ENCODE results near the gene PLAGL1.
"Not testable (repeated sequence)": the region's sequence is repeated elsewhere in the genome, so short reads cannot be mapped to it uniquely, and the experiment has no call there.

The PLAGL1 gene

GRCh38 chr6:144008120-144008811 lies at the start of gene PLAGL1:
TSS of gene PLAGL1 (minus strand) at chr6:144008259. CDS start at chr6:143948136, 60,123 bp downstream.
- no peaks in the 10 kb centered on the region for H3K27me3 ChIP-seq (ENCODE audit: low read depth)
- DNase-seq (ENCODE audit: low spot score in 2 of 2): no peak
- no peaks in the 10 kb centered on the region for H3K4me1 ChIP-seq
- no peaks in the 10 kb centered on the region for H3K36me3 ChIP-seq (replicated peaks)
- H3K4me3 ChIP-seq: no peak within 1 kb of the TSS
- in situ Hi-C loops (cut with MboI; ENCODE audit: low sequenced_read_pairs): no loop called here
- H3K9me3 ChIP-seq: no peaks in the 10 kb centered on the region

- Histone ChIP-seq H3K4me1 (no peaks in the 10 kb centered on the region; the same call in 1 of the 2 replicates), H3K36me3 (replicated peaks) (no peaks in the 10 kb centered on the region), H3K4me3 (no peak overlapping the region), H3K9me3 (no peaks in the 10 kb centered on the region), H3K27me3 (ENCODE audit: low read depth) (no peaks in the 10 kb centered on the region)
- in situ Hi-C loops (cut with MboI; ENCODE audit: low sequenced_read_pairs): no loop called here
- no peak for DNase-seq (ENCODE audit: low spot score in 2 of 2)
Observed at GRCh38 chr6:144055121-144055931, 47.3 kb upstream of the PLAGL1 start.

GRCh38 chr6:144053601-144054000 lies 45.5 kb upstream of the PLAGL1 start:
- no peaks in the 10 kb centered on the region for H3K36me3 ChIP-seq (replicated peaks)
- DNase-seq (ENCODE audit: low spot score in 2 of 2): no peak
- in situ Hi-C loops (cut with MboI; ENCODE audit: low sequenced_read_pairs): no loop called here

GRCh38 chr6:144052488-144052887 lies 44.4 kb upstream of the PLAGL1 start:
- Histone ChIP-seq H3K36me3 (replicated peaks) (no peaks in the 10 kb centered on the region), H3K27me3 (ENCODE audit: low read depth) (no peaks in the 10 kb centered on the region), H3K4me3 (no peak overlapping the region), H3K4me1 (no peaks in the 10 kb centered on the region; the same call in 1 of the 2 replicates), H3K9me3 (no peaks in the 10 kb centered on the region)
- in situ Hi-C loops (cut with MboI; ENCODE audit: low sequenced_read_pairs): no loop called here
- no peak for DNase-seq (ENCODE audit: low spot score in 2 of 2)

More at GRCh38 chr6:144053601-144054000, 45.5 kb upstream of the PLAGL1 start:
- Histone ChIP-seq H3K4me3 (no peak overlapping the region), H3K27me3 (ENCODE audit: low read depth) (no peaks in the 10 kb centered on the region), H3K9me3 (no peaks in the 10 kb centered on the region), H3K4me1 (no peaks in the 10 kb centered on the region; the same call in 1 of the 2 replicates)

- H3K27me3 ChIP-seq (ENCODE audit: low read depth): no peaks in the 10 kb centered on the region
- no peaks in the 10 kb centered on the region for H3K36me3 ChIP-seq (replicated peaks)
- in situ Hi-C loops (cut with MboI; ENCODE audit: low sequenced_read_pairs): no loop called here
- no peaks in the 10 kb centered on the region for H3K4me1 ChIP-seq
- no peak overlapping the region for H3K4me3 ChIP-seq
- no peak for DNase-seq (ENCODE audit: low spot score in 2 of 2)
- H3K9me3 ChIP-seq: no peaks in the 10 kb centered on the region
Observed at GRCh38 chr6:144049386-144049785, 41.3 kb upstream of the PLAGL1 start.

- Histone ChIP-seq H3K4me3 (no peak overlapping the region), H3K27me3 (ENCODE audit: low read depth) (no peaks in the 10 kb centered on the region), H3K36me3 (replicated peaks) (no peaks in the 10 kb centered on the region), H3K4me1 (no peaks in the 10 kb centered on the region), H3K9me3 (no peaks in the 10 kb centered on the region)
- in situ Hi-C loops (cut with MboI; ENCODE audit: low sequenced_read_pairs): no loop called here
- DNase-seq (ENCODE audit: low spot score in 2 of 2): no peak
Observed at GRCh38 chr6:144047688-144048087, 39.6 kb upstream of the PLAGL1 start.

- H3K36me3 ChIP-seq (replicated peaks); in situ Hi-C loops (cut with MboI; ENCODE audit: low sequenced_read_pairs); H3K4me3 ChIP-seq; H3K4me1 ChIP-seq; DNase-seq (ENCODE audit: low spot score in 2 of 2); H3K9me3 ChIP-seq; H3K27me3 ChIP-seq (ENCODE audit: low read depth): not testable (repeated sequence)
Observed at GRCh38 chr6:144046672-144047071, 38.6 kb upstream of the PLAGL1 start.

GRCh38 chr6:144044989-144045388 lies 36.9 kb upstream of the PLAGL1 start:
- DNase-seq (ENCODE audit: low spot score in 2 of 2); H3K27me3 ChIP-seq (ENCODE audit: low read depth); in situ Hi-C loops (cut with MboI; ENCODE audit: low sequenced_read_pairs); H3K9me3 ChIP-seq; H3K4me1 ChIP-seq; H3K36me3 ChIP-seq (replicated peaks); H3K4me3 ChIP-seq: not testable (repeated sequence)

- no peak for DNase-seq (ENCODE audit: low spot score in 2 of 2)
- Histone ChIP-seq H3K36me3 (replicated peaks) (no peaks in the 10 kb centered on the region), H3K4me1 (peaks cover 11% of the 10 kb centered on the region), H3K9me3 (no peaks in the 10 kb centered on the region; the same call in 1 of the 2 replicates), H3K27me3 (ENCODE audit: low read depth) (no peaks in the 10 kb centered on the region), H3K4me3 (no peak overlapping the region)
- in situ Hi-C loops (cut with MboI; ENCODE audit: low sequenced_read_pairs): no loop called here
Observed at GRCh38 chr6:144036835-144037195, 28.8 kb upstream of the PLAGL1 start.

- DNase-seq (ENCODE audit: low spot score in 2 of 2): peak; percentile 26 to 59
- Histone ChIP-seq H3K36me3 (replicated peaks) (no peaks in the 10 kb centered on the region), H3K27me3 (ENCODE audit: low read depth) (no peaks in the 10 kb centered on the region), H3K4me3 (no peak overlapping the region), H3K9me3 (no peaks in the 10 kb centered on the region), H3K4me1 (peaks cover 11% of the 10 kb centered on the region)
- in situ Hi-C loops (cut with MboI; ENCODE audit: low sequenced_read_pairs): no loop called here
Observed at GRCh38 chr6:144036064-144036834, 28.2 kb upstream of the PLAGL1 start.

GRCh38 chr6:144035416-144035815 lies 27.4 kb upstream of the PLAGL1 start:
- no peak overlapping the region for H3K4me3 ChIP-seq
- H3K27me3 ChIP-seq (ENCODE audit: low read depth): no peaks in the 10 kb centered on the region
- in situ Hi-C loops (cut with MboI; ENCODE audit: low sequenced_read_pairs): no loop called here
- no peaks in the 10 kb centered on the region for H3K9me3 ChIP-seq
- no peak for DNase-seq (ENCODE audit: low spot score in 2 of 2)
- no peaks in the 10 kb centered on the region for H3K36me3 ChIP-seq (replicated peaks)
- H3K4me1 ChIP-seq: peaks cover 11% of the 10 kb centered on the region

- no peak for DNase-seq (ENCODE audit: low spot score in 2 of 2)
- Histone ChIP-seq H3K4me3 (no peak overlapping the region), H3K9me3 (no peaks in the 10 kb centered on the region), H3K36me3 (replicated peaks) (no peaks in the 10 kb centered on the region), H3K27me3 (ENCODE audit: low read depth) (no peaks in the 10 kb centered on the region), H3K4me1 (peaks cover 11% of the 10 kb centered on the region)
- in situ Hi-C loops (cut with MboI; ENCODE audit: low sequenced_read_pairs): no loop called here
Observed at GRCh38 chr6:144033816-144034735, 26.0 kb upstream of the PLAGL1 start.

- Histone ChIP-seq H3K27me3 (ENCODE audit: low read depth) (no peaks in the 10 kb centered on the region), H3K4me1 (peaks cover 5% of the 10 kb centered on the region), H3K9me3 (no peaks in the 10 kb centered on the region), H3K4me3 (no peak overlapping the region), H3K36me3 (replicated peaks) (no peaks in the 10 kb centered on the region)
- in situ Hi-C loops (cut with MboI; ENCODE audit: low sequenced_read_pairs): no loop called here
- DNase-seq (ENCODE audit: low spot score in 2 of 2): no peak
Observed at GRCh38 chr6:144029452-144029851, 21.4 kb upstream of the PLAGL1 start.

Measured in HAP-1 (cell line).